ENCODE results near the gene EMC10.

The EMC10 gene

GRCh38 chr19:50461066-50461875, 15.0 kb upstream of the EMC10 start:
- no peak overlapping the region for H3K4me3 ChIP-seq (replicated peaks; ENCODE audit: low read depth, low read length)
- peak; percentile 87 for TF ChIP-seq CTCF (IDR thresholded peaks at IDR 0.05; ENCODE audit: low read length, missing control alignments)
- peak; percentile 79 for DNase-seq (ENCODE audit: low read depth)

GRCh38 chr19:50462970-50463369, 13.3 kb upstream of the EMC10 start:
- DNase-seq (ENCODE audit: low read depth): no peak
- TF ChIP-seq CTCF (IDR thresholded peaks at IDR 0.05; ENCODE audit: low read length, missing control alignments): no peak
- H3K4me3 ChIP-seq (replicated peaks; ENCODE audit: low read depth, low read length): no peak overlapping the region

- no peak for DNase-seq (ENCODE audit: low read depth)
- TF ChIP-seq CTCF (IDR thresholded peaks at IDR 0.05; ENCODE audit: low read length, missing control alignments): no peak
- no peak overlapping the region for H3K4me3 ChIP-seq (replicated peaks; ENCODE audit: low read depth, low read length)
Observed at GRCh38 chr19:50464348-50464747, 12.0 kb upstream of the EMC10 start.

GRCh38 chr19:50465000-50465399, 11.3 kb upstream of the EMC10 start:
- TF ChIP-seq CTCF (IDR thresholded peaks at IDR 0.05; ENCODE audit: low read length, missing control alignments): no peak
- H3K4me3 ChIP-seq (replicated peaks; ENCODE audit: low read depth, low read length): no peak overlapping the region
- no peak for DNase-seq (ENCODE audit: low read depth)

- no peak overlapping the region for H3K4me3 ChIP-seq (replicated peaks; ENCODE audit: low read depth, low read length)
- peak; percentile 16 for TF ChIP-seq CTCF (IDR thresholded peaks at IDR 0.05; ENCODE audit: low read length, missing control alignments)
- no peak for DNase-seq (ENCODE audit: low read depth)
Observed at GRCh38 chr19:50465986-50466705, 10.2 kb upstream of the EMC10 start.

- no peak for DNase-seq (ENCODE audit: low read depth)
Observed at GRCh38 chr19:50466706-50467039, 9.6 kb upstream of the EMC10 start.

More at GRCh38 chr19:50466706-50467039, 9.6 kb upstream of the EMC10 start:
- H3K4me3 ChIP-seq (replicated peaks; ENCODE audit: low read depth, low read length): no peak overlapping the region
- no peak for TF ChIP-seq CTCF (IDR thresholded peaks at IDR 0.05; ENCODE audit: low read length, missing control alignments)
